Germinal center (tissue), 1 donor: ENCODE data around the gene GPR137.
A peak's percentile ranks its signal among the peaks of the same experiment; 100 is the strongest.

Source experiments
- DNase-seq: peaks from one replicate; pipeline ENCODE4 v3.0.0; 2012; ENCODE audit warnings: mixed read lengths, low spot score

GPR137 gene

DNA sequence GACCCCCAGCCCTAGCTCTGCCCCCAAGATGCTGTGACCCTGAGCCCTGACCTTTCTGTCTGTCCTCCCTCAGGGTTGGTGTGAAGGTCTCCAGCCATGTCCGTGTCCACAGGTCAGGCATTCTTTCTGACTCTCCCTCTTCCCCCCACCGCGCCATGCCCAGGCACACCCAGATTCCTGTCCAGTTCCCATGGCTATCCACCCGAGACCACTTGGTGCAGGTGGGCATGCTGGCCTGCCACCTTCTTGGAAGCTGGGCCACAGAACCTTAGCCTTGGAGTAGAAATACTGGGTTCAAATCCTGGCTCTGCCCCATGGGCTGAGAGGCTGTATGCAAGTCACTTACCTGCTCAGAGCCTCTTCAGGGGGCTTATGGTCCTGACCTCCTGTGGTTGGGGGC lies 36.6 kb upstream of the GPR137 start:
- no peak for DNase-seq

DNA sequence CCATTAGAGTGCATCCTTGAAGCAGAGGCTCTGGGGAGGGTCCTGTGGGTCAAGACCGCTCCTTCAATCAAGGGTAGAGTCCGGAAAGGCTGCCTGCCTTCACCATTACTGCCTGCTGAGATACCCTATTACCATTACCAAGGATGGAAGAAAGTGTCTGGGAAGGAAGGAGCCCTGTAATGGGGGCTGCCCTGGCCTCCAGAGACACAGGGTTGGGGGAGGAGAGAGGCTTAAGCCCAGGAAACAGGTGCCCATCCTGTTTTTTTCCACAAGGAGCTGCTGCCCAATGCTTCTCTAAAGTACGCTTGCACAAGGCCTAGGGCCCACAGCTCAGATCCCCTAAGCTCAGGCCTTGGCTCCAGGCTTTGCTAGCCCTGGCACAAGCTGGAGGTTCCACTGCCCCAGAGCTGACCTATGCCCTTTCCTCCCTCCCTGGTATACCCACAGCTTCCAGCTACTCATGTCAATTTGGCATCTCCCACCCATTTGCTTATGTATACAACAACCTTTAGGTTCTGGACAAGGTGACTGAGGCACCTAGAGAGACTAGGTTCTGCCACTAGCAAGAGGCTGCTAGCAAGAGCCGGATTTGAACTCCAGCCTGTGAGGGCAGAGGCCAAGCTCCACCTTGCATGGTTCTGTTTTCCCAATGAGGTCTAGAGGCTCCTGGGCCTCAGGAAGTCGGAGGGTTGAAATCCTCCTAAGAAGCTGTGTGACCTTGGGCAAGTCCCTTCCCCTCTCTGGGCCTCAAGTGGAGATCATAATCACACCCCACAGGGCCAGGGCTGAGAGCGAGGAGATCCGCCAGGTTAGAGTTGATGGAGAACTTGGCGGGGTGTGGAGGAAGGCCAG lies 35.9 kb upstream of the GPR137 start:
- no peak for DNase-seq

DNA sequence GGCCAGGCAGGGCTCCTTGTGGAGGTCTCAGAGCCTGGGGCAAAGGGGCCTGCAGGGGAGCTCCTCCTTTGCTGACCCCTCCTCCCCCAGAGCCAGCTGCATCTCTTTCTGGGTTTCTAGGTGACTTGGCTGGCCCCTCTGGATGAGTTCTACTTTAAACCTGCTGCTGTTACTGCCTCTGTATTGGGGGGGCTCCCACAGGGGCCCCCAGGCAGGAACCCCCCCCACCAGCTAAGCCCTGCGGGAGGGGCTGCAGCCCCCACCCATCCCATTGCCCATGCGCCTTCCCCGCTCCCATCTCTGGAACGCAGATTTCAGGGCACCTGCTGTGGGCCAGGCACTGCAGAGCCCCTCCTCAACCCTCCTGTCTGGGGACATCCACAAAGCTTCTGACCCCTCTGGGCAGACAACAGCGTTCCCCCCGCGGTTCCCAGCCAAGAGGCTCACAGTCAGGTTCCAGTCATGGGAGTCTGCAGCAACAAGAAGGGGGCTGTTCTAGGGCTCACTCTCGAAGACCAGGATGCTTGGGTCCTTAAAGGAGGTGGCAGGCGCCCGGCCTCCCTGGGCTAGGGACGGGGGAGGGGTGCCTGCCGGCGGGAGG lies 35.1 kb upstream of the GPR137 start:
- DNase-seq, result no peak

DNA sequence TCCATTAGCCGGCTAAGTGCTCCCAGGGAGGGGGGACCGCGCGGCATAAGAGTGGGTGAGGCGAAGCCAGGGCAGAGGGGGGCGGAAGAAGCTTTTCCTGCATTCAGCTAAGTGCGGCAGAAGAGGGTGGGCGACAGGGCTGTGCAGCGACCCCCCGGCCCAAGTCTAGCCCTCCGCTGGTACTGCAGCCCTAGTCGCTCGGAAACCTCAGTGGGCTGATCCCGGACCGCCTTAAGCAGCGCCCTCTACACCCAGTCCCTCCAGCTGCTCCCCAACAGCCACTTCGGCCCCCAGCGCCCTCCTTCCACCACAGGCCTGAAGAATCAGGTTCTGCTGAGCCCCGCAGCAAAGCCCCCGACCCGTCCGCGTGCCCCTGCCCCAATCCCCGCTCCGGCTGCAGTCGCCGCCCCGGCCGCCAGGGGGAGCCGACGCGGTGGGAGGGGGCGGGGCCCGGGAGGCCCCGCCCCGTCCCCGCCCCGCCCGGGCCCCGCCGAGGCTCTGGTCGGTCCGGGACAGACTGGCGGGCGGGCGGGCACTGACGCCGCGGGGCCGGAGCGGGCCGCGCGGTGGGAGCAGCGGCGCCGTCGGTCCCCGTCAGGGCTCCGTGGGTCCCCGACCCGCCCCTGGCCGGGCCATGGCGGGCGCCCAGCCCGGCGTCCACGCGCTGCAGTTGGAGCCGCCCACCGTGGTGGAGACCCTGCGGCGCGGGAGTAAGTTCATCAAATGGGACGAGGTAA lies 34.5 kb upstream of the GPR137 start, which contains the start of gene PLCB3:
Gene PLCB3, plus strand, starts transcription at position 515 of the 737 bp plus-strand sequence. Its CDS starts 120 bp downstream, at position 635.
- peak; percentile 88 for DNase-seq

DNA sequence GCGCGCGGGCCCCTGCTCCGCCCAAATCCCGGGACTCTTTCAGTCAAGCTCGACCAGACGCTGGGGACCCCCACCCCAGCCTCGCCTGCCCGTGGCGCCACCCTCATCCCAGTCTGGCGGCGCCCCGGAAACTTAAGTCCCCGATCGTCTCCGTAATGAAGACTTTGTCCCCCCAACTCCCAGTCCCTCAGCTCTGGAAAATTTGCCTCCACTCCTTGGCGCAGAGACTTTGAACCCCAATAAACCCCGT lies 34.0 kb upstream of the GPR137 start:
- DNase-seq, result no peak

DNA sequence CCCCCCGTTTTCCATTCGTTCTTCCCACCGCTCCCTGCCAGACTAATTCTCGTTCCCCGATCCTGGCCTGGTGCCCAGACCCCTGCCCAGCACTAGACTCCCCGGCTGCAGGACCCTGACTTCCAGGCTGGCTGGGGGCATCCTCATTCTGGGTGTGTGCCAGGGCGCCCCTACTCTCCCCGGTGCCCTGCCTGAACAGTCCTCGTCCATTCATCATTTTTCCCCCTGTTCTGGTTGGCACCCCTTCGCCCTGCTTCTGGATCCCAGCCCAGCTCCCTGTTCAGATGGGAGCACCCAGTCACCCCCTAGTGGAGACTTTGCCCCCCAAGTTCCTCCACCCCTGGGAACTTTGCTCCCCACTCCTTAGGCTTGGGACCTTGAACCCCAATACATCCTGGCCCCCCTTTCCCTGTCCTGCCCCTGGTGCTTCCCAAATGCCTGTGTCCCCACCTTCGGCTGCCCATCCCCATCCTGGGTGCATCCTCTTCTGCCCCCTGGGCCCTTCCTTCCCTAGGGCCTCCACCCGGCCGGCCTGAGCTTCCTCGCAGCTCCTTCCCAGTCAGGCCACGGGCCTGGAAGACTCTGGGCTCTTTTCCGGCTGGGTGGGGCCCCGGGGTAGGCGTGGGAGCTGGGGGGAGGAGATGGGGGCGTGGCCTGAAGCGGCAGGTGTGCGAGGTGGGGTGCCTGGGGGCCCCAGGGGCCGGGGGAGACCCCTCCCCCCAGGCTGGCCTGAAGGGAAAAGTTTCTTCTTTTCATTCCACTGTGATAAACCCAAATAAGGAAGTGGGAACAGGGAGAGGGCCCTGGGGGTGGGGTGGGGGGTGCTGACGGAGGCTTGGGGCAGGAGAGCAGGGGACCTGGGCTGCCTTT lies 33.4 kb upstream of the GPR137 start:
- DNase-seq, result peak; percentile 44

DNA sequence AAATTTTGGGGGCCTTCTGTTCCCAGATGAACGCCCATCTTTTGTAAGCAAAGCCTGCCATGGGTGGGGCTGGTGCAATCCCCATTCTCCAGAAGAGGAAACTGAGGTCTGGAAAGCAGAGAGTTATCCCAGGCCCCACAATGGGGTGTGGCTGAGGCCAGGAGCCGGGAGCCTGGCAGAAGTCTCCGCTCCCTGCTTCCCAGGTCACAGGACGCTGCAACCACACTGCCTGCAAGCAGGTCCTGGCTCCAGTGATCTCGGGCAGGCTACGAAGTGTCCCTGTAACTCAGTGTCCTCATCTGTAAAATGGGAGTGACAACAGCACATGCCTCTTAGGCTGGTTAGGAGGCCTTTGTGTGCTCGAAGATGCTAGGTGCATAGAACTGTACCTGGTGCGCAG lies 32.6 kb upstream of the GPR137 start:
- DNase-seq, result no peak

DNA sequence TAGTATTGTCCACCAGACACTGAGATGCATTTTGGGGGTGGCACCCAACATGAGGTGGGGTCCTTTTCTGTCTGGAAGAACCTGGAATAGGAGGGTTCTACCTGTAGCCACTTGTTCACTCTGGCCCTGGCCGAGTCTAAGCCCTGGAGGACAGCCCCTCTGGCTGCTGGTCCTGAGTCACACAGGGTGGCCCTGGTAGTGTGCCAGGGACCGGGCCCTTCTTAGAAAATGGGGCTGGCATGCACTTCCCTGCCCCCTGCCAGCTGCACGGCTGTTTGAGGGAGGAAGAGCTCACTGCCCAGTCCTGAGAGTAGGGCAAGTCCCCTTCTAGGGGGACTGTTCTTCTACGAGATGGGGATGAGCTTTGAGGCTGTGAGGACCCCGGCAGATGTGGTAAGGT lies 32.2 kb upstream of the GPR137 start:
- DNase-seq, result no peak

DNA sequence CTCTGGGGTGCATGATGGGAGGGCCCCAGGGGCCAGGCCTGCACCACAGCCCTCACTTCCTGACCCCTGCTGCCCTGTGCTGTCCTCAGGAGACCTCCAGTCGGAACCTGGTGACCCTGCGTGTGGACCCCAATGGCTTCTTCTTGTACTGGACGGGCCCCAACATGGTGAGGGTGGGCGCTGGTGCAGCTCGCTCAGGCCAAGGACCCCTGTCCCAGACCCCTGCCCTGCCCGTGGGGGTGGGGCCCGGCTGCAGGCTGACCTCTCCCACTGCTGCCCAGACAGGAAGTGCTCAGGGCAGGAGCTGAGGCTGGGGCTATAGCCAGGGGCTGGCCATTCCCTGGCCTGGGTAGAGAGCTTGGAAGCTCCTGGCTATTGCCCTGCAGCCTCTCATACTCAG lies 31.3 kb upstream of the GPR137 start:
- DNase-seq, result no peak

DNA sequence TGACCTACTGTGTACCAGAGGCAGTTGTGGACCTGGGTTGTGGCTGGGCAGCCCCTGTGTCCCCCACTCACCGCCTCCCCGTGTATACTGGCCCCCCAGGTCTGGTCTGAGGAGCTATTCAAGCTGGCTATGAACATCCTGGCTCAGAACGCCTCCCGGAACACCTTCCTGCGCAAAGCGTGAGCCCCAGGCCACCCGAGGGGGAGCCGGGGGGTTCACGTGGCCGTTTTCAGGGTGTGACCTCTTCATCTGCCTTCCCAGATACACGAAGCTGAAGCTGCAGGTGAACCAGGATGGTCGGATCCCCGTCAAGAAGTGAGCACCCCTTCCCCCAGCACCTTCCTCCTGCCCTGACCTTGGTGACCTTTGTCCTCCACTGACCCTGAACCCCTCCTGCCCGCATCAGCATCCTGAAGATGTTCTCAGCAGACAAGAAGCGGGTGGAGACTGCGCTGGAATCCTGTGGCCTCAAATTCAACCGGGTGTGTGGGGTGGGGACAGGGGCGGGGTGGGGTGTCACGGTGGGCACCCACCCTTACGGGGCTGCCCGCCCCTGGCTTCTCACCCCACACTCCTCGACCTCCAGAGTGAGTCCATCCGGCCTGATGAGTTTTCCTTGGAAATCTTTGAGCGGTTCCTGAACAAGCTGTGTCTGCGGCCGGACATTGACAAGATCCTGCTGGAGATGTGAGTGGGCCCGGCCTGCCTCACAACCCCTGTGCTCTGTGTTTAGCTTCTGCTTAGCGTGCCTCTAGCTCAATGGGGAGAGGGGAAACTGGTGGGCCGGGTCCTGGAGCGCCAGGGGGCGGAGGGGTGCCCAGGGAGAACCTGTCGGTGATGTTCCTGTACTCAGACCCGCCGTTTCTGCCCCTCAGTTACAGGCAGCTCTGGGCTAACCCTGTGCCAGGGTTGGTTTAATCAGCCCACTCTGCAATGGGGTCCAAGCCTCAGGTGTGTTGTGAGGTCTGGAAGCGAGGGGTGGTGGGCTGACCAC lies 30.2 kb upstream of the GPR137 start:
- no peak for DNase-seq

DNA sequence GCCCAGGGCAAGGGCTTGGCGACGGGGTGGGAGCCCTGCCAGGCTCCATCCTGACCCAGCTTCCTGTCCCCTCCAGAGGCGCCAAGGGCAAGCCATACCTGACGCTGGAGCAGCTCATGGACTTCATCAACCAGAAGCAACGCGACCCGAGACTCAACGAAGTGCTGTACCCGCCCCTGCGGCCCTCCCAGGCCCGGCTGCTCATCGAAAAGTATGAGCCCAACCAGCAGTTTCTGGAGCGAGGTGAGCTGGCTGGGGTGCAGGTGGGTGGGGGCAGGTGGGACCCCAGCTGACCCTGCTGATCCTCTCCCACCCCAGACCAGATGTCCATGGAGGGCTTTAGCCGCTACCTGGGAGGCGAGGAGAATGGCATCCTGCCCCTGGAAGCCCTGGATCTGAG lies 29.3 kb upstream of the GPR137 start:
- no peak for DNase-seq

DNA sequence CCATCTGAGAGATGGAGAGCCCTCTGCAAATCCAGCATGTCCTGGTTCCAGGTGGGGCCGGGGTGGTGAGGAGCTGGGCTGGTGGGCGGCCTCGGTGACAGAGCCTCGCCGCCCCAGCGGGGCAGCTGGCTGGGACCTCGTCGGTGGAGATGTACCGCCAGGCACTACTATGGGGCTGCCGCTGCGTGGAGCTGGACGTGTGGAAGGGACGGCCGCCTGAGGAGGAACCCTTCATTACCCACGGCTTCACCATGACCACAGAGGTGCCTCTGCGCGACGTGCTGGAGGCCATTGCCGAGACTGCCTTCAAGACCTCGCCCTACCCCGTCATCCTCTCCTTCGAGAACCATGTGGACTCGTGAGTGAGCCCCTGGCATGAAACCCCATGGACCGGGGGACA lies 27.3 kb upstream of the GPR137 start:
- no peak for DNase-seq

DNA sequence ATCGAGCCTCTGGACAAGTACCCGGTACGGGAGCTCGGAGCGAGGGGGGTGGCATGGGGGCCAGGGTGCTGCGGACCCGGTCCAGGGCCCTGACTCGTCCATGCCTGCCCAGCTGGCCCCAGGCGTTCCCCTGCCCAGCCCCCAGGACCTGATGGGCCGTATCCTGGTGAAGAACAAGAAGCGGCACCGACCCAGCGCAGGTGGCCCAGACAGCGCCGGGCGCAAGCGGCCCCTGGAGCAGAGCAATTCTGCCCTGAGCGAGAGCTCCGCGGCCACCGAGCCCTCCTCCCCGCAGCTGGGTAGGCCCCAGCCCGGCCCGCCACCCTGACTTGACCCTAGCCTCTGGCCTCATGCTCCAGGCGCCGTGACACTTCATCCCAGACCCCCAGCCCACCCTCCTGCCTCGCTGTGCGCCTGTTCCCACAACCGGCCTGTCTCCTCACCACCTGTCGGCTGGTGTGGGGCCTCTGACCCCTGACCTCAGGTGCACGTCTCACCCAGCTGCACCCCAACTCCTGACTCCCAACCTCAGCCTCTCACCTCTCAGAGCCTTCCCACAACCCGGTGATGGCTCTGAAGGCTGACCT lies 26.6 kb upstream of the GPR137 start:
- no peak for DNase-seq

DNA sequence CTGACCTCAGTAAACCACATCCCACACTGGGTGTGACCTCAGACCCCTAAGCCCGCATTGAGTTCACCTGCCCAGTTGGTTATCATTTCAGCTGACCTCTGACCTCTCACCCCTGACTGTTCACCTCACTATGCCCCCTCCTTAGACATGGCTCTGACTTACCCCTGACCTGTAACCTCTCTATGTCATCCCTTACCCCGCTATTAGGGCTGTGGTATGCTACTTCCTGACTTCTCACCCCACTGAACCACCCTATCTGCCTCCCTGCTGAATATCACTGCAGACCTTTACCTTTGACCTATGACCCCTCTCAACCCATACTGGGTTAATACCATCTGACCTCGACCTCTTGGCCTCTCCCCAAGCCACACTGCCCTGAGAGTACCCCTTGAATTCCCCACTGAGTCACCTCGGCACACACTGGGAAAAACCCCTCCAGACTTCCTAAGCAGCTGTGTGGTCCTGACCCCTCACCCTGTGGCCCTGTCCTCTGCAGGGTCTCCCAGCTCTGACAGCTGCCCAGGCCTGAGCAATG lies 26.0 kb upstream of the GPR137 start:
- no peak for DNase-seq

DNA sequence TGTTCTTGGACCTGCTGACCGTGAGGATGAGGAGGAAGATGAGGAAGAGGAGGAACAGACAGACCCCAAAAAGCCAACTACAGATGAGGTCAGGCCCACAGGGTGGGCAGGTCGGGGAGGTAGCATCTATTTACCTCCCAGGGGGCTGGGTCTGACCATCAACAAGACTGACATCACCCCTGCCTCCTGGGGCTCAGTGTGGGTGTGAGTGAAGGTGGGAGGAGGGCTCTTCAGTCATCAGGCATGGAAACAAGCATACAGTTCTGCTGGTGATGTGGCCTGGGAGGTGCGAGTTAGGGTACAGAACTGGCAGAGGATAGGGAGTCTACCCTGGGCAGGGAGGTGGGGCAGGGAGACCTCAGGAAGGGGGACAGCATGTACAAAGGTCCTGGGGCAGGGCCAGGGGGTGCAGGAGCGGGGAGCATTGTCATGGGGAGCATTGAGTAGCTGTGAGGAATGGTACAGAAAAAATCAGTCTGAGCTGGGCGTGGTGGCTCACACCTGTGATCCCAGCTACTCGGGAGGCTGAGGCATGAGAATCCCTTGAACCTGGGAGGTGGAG lies 25.4 kb upstream of the GPR137 start:
- no peak for DNase-seq

DNA sequence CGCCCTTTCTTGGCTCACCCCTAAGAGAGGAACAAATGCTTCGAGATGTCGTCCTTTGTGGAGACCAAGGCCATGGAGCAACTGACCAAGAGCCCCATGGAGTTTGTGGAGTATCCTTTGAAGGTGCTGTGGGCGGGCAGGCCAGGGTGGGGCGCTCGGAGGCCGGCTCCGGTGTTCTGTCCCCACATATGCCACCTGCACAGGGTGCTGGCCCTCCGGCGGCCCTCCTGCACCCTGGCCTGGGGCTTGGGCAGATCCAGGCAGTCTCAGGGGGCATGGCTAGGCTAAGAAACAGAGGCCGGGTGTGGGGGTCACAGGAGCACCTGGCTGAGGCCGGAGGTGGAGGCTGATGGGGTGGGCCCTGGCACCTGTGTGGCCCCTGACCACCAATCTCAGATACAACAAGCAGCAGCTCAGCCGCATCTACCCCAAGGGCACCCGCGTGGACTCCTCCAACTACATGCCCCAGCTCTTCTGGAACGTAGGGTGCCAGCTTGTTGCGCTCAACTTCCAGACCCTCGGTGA lies 24.0 kb upstream of the GPR137 start:
- DNase-seq, result no peak

DNA sequence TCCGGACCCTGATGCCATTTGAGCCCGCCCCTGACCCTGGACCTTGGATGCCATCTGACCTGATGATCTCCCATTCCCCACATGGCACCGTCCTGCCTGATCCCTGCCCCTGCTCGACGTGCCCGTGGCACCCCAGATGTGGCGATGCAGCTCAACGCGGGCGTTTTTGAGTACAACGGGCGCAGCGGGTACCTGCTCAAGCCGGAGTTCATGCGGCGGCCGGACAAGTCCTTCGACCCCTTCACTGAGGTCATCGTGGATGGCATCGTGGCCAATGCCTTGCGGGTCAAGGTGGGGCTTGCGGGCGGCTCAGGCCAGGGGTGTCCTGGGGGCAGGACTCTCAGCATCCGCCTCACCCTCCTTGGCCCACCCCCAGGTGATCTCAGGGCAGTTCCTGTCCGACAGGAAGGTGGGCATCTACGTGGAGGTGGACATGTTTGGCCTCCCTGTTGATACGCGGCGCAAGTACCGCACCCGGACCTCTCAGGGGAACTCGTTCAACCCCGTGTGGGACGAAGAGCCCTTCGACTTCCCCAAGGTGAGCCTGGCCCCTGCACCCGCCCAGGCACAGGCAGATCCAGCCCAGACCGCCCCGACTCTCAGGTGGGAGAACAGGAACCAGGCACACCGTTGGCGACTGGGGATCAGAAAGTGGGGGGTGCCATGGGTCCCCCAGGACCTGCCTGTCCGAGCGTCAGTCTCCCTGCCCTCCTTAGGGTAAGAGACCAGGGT lies 23.2 kb upstream of the GPR137 start:
- DNase-seq, result no peak

DNA sequence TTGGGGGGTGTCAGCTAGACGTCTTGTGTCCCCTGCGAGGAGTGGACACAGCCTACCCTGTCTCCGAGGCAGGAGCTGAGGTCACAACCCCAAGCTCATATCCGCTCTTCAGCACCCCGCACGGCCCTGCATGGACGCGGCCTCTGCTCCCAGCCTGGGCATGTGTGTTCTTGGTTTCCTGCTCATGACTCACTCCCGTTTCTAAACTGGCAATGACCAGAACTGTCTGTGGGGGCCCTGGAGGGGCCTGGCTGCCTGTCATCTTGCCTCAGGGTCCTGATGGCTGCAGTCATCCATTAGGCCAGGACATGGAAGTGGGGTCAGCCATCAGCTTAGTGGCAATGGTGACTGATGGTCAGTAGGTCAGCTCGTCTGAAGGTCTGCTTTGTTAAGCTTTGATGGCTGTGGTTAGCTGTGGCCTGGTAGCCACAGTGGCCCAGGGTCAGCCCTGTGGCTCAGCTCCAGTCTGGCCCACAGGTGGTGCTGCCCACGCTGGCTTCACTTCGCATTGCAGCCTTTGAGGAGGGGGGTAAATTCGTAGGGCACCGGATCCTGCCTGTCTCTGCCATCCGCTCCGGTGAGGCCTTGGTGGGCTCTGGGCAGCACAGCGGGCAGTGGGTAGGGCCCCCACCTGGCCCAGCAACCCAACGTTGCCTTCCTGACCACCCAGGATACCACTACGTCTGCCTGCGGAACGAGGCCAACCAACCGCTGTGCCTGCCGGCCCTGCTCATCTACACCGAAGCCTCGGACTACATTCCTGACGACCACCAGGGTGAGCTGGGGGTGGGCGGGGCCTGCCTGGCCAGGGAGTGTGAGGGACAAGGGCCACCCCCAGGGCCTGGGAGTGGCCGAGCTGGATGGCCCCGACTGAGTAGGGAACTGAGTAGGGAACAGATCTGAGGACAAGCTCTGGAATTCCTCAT lies 22.4 kb upstream of the GPR137 start:
- DNase-seq, result no peak
